ENCODE data around the gene CCNJL.

Gene CCNJL

DNA sequence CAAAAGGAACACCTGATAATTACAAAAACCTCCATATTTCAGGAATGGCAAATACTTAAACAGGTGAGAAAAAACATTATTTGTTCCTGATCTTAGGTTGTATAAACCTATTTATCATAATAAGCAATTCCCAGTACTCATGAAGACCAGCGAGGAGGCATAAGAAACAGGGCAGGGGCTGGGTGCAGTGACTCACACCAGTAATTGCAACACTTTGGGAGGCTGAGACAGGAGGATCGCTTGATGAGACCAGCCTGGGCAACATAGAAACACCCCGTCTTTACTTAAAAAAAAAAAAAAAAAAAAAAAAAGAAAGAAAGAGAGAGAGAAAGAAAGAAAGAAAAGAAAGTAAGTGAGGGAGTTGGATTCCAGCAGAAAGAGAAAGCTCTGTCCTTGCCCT is 21.6 kb downstream of the CCNJL start:
- no peak for DNase-seq (ENCODE audit: low spot score)

DNA sequence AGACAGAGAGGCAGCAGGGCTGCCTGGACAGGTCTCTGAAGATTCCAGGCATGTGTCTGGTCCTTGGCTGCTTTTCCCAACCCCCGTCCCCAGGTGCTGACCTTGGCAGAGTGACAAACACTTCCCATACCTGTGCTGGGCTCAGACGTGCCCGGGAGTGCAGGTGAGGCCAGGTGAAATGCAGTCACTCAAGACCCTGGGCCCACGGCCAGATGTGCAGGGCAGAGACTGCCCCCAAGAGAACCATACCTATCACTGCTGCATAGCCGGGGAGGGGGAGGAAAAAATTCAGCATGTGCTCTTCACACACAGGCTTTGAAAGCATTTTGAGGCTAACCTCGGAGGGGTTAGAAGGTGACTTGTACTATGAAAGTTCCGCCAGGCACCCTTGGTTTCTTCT is 22.6 kb downstream of the CCNJL start:
- DNase-seq (ENCODE audit: low spot score), result no peak

DNA sequence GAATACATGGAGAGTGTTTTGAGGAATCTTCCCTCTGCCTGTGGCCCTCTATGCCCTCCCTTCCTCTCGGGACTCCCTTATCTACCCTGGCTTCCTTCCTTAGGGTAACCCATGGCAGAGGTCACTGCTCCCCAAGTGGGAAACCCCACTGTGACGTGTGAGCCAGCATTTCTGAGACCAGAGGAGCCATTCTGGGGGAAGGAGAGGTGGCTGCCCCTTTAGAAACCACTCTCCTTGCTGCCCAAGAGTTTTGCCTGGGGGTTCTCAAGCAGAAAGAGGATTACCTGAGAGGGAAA is 23.1 kb downstream of the CCNJL start:
- no peak for DNase-seq (ENCODE audit: low spot score)

DNA sequence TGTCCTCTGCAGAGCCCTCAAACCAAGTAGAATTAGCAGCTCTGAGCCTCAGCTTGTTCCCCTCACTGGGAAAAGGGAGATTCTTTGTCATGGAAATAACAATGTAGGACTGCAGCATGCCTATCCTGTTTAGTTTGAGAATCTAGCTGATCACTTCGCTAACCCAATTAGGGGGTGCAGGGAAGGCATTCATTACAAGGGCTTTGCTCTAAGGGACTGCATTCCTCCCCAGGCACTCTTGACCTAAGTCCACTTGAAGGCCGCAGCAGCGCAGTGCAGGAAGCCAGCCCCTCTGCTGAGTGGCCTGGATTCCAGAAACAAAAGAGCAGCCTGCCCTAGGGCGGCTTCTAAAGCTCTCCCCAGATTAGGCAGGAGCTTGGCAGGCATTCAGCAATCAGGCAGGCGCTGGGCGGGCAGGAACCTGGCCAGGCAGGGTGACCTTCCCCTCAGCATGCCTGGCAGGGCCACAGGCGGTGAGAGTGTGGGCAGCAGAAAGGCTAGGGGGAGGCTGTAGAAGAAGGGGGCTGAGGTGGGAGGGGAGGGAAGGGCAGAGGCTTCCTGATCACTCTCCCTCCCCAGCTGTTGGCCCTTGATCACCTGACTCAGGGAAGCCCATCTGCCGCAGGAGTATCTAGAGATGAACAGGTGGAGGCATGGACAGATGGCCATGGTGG is 24.8 kb downstream of the CCNJL start:
- peak; percentile 58 for DNase-seq (ENCODE audit: low spot score)

DNA sequence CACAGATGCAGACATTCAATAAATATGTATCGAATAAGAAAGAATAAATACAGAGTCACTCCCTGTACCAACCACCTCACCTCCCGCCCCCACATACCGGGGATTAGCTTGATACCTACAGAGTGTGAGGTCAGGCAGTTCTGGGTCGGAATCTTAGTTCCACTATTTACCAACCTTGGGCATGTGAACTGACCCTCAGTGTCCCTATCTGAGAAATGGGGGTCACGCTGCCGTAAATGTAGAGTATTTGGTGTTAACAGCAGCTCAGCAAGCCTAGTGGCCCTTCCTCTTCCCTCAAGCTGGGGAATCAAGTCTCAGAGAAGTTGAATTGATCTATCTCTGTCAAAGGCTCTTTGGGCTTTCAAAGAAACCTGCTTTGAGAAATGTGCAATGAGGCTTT is 25.4 kb downstream of the CCNJL start:
- DNase-seq (ENCODE audit: low spot score), result no peak

DNA sequence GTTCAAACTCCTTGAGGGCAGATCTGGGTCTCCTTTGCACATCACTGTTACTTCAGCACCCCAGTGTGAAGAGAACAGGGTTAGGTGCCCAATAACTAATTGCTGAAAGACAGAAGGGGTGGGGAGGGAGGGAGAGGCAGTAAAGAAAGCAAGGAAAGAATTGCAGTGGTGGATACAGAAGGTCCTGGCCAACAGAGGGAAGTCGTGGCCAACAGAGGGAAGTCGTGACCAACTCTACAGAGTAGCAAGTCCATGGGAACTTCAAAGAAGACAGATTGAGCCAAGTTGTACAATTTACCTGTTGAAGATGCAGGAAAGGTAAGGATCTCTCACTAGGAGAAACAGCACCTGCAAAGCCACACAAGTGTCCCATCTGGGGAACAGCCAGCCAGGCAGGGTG is 27.0 kb downstream of the CCNJL start:
- DNase-seq (ENCODE audit: low spot score), result no peak

DNA sequence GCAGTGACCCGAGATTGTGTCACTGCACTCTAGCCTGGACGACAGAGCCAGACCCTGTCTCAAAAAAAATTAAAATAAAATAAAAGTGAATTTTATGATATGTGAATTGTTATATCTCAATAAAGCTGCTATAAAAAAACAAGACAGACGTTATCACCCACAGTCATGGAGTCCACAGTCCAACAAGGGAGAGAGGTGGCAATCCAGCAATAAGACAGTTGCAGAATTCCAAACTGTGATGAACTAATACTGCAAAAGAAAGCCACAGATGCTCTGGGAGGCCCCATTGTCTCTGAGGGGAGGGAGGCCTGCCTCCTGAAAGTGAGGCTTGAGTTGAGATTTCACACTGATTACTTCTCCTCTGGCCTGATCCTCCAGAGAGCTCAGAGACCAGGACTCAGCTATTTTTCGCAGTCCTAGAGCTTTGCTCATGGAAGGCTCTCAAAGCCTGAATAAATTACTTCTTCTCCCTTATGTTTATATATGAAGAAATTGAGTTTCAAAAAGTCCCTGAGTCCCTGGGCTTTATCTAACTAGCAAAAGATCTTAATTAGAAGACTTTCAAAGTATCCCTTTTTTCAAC is 28.0 kb downstream of the CCNJL start:
- DNase-seq (ENCODE audit: low spot score), result no peak

DNA sequence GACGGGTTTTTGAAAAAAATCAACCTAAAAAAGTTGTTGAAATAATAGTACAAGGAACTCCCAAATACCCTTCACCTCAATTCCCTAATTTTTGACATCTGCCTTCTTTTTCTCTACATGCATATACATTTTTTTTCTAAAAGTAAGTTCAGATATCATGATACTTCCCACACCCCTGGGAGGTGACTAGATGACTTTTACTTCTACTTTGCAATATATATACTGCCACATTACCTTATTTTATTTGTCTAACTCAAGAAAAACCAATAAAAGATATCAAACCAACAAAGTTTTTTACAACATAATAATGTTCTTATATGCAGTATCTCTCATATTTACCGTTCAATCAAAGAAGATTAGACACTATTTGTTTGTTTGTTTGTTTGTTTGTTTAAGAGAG is 31.1 kb downstream of the CCNJL start:
- DNase-seq (ENCODE audit: low spot score), result no peak

DNA sequence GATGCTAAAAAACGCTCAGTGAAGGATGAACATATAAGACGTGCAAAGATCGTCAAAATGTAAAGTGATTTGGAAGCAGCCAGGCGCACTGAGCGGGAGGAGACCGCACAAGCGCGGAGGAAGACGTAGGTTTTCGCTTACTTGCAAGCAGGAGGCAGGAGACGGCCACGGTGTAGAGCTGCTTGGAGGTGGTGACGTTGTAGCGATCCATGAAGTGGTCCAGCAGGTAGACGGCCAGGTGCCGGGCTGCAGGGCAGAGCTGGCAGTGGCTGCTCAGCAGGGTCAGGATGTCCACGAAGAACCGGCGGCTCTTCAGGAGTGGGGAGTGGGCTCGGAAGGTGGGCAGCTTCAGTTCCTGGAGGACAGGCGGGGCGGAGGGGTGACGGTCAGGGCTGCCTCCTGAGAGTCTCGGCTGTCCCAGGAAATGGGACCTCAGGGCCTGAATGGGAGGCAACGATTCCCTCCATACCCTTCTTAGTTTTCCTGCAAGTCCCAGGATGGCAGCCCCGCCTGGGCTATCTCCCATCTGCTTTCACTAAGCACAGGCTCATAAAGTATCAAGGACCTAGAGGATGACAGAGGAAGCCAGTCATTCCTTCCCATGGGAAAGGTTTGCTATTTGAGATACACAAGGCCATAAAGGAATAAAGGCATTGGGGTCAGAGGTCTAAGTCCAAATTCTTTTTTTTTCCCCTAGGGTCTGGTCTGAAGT is 31.8 kb downstream of the CCNJL start:
- DNase-seq (ENCODE audit: low spot score), result no peak

DNA sequence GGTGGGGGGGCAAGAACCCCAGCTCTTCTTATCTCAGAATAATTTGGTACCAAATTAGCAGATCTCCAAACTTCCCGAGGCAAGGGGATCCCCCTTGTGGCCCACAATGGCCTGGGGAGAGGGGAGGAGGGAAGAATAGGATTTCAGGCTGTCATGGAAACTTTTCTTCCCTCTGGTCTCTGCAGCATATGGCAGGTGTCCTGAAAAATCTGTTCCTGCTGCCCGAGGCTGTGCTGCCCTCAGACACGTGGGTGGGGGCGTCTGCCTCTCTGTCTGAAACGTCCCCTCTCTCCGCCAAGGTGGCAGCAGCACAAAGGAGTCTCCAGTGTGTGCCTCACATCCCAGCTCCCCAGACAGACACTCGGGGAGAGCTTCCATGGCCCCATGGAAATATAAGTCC is 34.0 kb downstream of the CCNJL start:
- no peak for DNase-seq (ENCODE audit: low spot score)

DNA sequence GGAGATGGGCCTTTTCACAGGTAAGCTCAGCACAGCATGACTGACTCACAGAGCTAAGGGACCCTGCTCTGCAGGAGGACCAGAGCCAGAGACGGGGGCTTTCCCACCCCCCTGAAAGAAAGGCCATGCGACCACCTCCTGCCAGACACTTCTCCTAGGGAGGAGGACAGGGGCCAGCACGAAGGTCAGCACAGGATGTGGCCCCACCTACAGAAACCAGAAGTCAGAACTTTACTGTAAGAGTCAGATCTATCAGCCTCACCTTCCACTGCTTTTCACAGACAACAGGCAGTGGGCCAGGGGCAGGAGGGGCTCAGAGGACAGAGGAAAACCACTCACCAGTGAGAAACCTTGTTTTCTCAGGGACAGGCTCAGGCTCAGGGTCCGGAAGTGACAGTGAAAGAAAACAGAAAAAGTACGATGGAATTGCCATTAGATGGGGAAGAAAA is 37.9 kb downstream of the CCNJL start:
- DNase-seq (ENCODE audit: low spot score), result no peak

DNA sequence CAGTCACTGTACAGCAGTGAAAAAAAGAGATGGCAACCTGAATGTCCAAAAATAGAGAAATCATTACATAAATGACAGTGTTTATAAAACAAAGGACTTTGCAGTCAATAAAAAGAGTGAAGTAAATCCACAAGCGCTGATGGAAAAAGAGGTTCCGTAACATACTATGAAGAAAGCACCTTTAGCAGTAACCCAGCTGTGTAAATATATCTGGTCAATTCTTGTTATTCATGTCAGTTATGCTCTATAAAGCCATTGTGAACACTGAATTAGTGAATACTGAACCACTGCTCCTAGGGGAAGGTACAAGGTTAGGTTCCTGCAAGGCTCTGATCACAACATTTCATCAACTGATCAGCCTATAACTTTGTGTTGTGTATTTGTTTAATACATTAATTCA is 39.5 kb downstream of the CCNJL start:
- DNase-seq (ENCODE audit: low spot score), result no peak

DNA sequence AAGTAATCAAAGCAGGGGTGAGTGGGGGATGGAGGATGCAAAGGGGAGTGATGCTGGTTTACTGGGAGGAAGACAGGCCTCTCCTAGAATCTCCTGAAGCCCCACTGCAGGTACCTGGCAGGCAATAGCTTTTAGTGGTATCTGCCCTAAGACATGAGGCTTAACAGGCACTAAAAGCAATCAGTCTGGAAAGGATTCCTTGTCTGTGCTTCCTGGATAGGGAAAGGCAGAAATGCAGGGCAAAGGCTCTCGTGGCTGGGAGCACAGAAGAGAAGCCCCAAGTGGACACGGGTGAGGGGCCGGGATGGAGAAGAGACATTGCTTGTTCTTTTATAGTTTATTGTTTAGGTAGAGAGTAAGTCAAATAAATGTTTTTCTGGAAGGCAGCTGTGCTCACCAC is 40.1 kb downstream of the CCNJL start:
- DNase-seq (ENCODE audit: low spot score), result no peak

DNA sequence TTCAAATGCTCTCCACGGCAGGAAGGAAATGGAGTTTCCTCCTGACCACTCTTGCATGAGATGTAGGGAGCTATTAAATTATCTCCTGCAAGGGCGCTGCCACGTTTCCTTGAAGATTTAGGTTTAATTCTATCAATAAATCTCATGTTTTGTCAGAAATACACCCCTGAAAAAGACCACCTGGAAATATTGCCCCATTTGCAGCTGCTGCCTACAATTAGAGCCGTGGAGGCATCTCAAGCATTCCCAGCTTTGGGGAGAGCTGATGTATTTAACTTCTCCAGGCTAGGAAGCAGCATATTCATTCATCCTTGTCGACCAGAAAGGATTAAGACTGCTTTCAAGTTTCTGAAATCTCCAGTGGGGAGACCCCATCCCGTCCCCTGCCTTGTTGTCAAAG is 40.5 kb downstream of the CCNJL start:
- DNase-seq (ENCODE audit: low spot score), result no peak

DNA sequence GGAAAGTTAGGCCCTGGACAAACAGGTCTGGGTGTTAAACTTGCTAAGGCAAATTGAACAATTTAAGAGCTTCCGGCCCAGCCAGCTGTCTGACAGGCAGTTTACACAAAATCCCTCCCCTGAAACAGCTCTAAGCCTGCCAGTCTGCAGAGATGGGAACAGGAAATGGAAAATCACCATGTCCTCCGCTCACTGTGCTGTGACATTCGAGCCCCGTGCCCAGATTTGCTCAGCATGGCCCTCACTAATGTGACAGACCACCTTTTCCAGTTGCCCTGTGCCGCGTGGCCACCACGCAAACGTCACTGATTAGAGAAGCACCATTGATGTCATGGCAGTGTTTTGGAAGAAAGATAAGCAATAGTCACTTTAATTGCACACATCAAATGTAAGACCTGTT is 41.0 kb downstream of the CCNJL start:
- DNase-seq (ENCODE audit: low spot score), result peak; percentile 34

DNA sequence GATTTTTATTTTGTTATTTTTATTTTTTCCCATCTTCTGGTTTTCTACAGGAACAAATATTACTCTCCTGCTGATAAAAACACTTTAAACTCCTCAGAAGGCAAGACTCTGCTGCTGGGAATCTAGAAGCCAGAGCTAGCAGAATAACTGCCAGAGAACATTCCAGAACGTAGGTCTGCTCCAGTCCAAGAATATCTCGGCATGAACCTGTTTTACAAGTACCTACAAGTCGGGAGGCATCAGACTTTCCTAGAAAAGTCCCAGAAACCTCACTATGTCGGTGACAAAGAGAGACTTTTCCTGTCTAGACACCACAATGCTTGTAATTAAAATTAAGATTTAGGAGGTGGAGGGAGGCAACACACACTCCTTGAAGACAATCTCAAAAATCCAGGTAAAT is 41.7 kb downstream of the CCNJL start:
- no peak for DNase-seq (ENCODE audit: low spot score)

DNA sequence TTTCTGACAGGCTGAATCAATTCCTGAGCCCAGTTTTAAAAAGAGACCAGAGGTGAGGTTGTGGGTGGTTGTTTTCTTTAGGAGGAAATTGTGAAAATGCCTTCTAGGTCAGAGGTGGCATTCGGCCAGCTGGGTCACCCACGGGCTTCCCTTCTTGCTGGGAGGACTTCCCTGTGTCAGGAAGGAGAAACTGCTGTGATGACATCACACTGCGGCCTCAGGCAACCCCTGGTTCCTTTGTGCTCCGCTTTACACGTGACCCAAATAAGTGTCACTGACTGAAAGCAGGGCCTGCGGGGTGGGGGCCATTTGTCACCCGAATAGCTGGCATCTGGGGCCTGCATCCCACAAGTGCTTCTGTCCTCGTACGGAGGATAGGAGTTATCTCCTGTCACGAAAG is 43.3 kb downstream of the CCNJL start:
- DNase-seq (ENCODE audit: low spot score), result peak; percentile 83

DNA sequence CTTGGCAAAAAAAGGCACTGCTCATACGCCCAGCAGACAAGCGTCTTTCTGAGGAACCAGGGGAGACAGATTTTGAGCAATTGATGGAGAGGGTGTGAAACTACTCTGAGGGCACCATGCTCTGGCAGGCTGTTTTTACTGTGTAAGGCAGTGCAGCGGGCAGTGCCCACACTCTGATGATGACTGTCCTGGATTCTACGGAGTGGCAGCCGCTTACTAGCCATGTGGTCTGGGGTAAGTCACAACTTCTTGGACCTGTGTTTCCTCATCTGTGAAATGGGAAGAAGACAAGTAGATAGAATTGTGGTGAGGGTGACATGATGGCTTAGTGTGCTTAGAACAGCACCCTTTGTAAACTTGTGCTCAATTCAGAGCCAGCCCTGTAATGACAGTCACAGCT is 44.2 kb downstream of the CCNJL start:
- no peak for DNase-seq (ENCODE audit: low spot score)

DNA sequence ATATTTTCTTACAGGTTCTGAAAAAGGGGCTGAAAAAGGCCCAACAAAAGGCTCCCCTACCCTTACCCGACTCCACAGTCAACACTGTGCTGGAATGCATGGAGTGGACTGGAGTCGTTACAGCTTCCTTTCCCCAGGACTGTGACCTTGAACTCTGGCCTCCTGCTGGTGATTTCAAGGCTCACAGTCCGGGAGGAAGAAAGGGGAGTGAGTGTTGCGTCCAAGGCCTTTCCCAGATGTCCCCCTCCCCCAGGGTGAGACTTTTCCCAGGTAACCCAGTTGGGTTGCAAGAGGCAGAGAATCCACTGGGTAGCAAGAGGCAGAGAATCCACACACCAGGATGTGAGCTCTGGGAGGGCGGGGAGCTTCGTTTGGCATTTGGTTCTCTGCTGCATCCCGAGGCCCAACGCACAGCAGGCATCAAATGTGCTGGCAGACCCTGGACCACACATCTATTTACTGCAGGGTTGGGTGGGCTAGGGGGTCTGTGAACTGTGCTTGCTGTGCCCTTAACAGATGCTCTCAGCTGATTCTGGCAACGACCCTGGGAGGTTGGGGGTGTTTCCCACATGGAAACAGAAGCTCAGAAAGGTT is 45.5 kb downstream of the CCNJL start:
- no peak for DNase-seq (ENCODE audit: low spot score)

DNA sequence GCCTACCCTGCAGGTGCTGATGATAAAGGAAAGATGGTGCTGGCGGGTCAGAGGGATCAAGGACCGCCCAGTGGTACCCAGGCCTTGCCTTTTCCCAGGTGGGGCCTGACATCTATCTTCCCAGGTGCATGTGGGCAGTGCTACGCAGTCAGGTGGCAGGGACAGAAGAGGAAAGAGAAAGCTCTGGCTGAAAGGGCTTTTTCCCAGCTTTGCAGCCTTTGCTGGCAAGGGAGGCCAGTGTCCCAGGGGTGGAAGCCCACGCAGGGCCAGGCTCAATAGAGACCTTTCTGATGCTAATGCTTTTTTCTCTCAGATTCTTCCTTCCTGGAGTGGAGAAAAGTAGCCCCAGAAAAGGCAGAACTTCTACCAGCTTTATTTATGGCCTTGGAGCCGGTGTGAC is 46.3 kb downstream of the CCNJL start:
- no peak for DNase-seq (ENCODE audit: low spot score)

DNA sequence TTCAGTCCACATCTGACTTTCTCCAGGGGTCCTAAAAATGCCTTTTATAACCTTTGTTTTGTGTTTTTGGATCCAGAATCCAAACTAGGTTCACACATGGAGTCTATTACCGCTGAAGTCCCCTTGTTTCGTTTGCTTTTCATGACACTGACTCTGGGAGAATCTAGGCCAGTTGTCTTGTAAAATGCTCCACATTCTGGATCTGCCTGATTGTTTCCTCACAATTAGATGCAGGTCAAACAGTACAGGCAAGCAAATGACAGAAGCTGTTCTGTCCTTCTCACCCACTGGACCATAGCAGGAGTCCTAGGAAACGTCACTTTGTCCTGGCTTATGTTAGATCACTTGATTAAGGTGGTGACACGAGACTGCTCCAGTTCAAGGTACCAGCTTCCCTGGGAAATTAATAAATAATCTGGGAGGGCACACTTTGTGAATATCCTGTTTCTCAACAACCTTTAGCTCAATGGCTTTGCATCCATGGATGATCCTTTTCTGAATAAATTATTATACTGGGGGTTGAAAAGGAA is 49.0 kb downstream of the CCNJL start:
- DNase-seq (ENCODE audit: low spot score), result no peak

DNA sequence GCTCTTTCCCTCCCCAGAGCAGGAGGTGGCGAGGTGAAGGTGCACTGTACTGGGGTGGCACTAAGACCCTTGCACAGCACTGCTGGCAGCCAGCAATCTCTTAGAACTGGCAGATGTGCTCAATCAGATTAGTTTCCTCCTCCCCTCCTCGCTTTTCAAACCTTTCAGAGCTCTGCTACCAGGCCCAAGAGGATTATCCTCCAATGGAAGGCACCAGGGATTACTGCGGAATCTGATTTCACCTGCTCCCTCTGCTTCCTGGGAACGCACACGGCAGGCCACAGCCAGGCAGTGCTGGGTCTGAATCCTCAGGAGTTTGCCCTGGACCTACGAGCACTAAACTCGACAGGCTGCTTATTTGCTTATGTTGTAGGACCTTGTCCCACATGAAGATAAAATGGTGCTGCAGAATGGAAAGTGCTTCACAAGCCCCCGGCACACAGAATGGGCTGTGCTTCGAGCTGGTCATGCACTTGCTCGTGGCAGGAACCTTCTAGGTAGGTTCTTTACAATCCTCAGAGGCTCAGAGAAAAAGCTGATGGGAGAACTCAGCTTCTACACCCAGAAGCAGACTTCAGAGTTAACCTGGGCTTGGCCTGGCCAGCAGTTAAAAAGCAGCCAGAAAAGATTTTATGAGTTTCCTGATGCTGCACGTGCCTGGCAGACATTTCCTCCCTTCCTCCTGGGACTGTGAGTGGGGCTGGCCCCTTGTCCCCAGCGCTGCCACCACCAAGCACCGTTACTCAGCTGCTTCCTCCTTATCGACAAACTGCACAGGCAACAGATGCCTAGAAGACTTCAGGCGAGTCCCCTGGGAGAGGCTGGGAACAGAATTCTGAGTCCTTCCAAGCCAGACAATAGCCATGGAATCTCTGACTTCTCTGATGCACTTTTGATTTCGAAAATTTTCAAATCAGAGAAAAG is 50.0 kb downstream of the CCNJL start:
- DNase-seq (ENCODE audit: low spot score), result no peak

Data from Ammon's horn (tissue), 1 donor.